Neural cell (in vitro differentiated cells): ENCODE measurements around the gene SPATA46.

Source experiments
- CTCF ChIP-seq: fragments of 450-650 bp; IDR thresholded peaks from 2 replicates; pipeline ENCODE4 v1.5.1; 2014; ENCODE audit warnings: antibody characterized with exemption, mild to moderate bottlenecking, moderate library complexity; ENCODE audit not compliant: poor library complexity, severe bottlenecking
- EP300 ChIP-seq: fragments of 450-650 bp; conservative IDR thresholded peaks from 2 replicates; pipeline ENCODE4 v1.6.1; 2014; ENCODE audit warnings: antibody characterized with exemption, mild to moderate bottlenecking, moderate library complexity; ENCODE audit not compliant: poor library complexity, severe bottlenecking
- EZH2 ChIP-seq: fragments of 200-600, 300-800 bp; shearing (Covaris generic), sonication (generic); IDR thresholded peaks from 2 replicates; pipeline ENCODE4 v1.6.1; 2014; ENCODE audit warnings: antibody characterized with exemption, low read length, borderline replicate concordance, mild to moderate bottlenecking; ENCODE audit not compliant: insufficient read depth, poor library complexity, severe bottlenecking
- MXI1 ChIP-seq: fragments of 450-650 bp; conservative IDR thresholded peaks from 2 replicates; pipeline ENCODE4 v1.6.1; 2014; ENCODE audit warnings: antibody characterized with exemption, mild to moderate bottlenecking; ENCODE audit not compliant: poor library complexity, severe bottlenecking
- POLR2AphosphoS5 ChIP-seq: IDR thresholded peaks from 2 replicates; pipeline ENCODE4 v1.6.1; 2012
- RAD21 ChIP-seq: fragments of 450-650 bp; conservative IDR thresholded peaks from 2 replicates; pipeline ENCODE4 v1.6.1; 2014; ENCODE audit warnings: antibody characterized with exemption, mild to moderate bottlenecking, moderate library complexity
- REST ChIP-seq: IDR thresholded peaks from 2 replicates; pipeline ENCODE4 v1.6.1; 2012; ENCODE audit warnings: borderline replicate concordance
- SMC3 ChIP-seq: fragments of 450-650 bp; conservative IDR thresholded peaks from 2 replicates; pipeline ENCODE4 v1.6.1; 2014; ENCODE audit warnings: antibody characterized with exemption, mild to moderate bottlenecking, moderate library complexity; ENCODE audit not compliant: poor library complexity
- TAF1 ChIP-seq: IDR thresholded peaks from 2 replicates; pipeline ENCODE4 v1.6.1; 2012; ENCODE audit warnings: low read depth

GRCh38 chr1:162364498-162364897, 12.2 kb downstream of the SPATA46 start:
- no peak for TF ChIP-seq EP300
- TF ChIP-seq CTCF, result no peak
- TF ChIP-seq TAF1, result no peak
- no peak for TF ChIP-seq MXI1
- no peak for TF ChIP-seq EZH2
- no peak for TF ChIP-seq POLR2AphosphoS5
- TF ChIP-seq SMC3, result no peak
- no peak for TF ChIP-seq REST
- TF ChIP-seq RAD21, result no peak
